Measurements from ENCODE around the gene TPI1. TPM values are rescaled to one million over a fixed set of nuclear protein-coding genes. Genes with fewer than 3 reads are reported as not detected.

The TPI1 gene
- total RNA-seq, 1 donor from 2014 or later: 722 TPM

- DNase-seq (ENCODE audit: low read depth) (no peak), FAIRE-seq (no peak)
- H3K27me3 ChIP-seq (ENCODE audit: insufficient read depth, low read length): no peaks in the 10 kb centered on the region
- no peak overlapping the region for H3K27ac ChIP-seq (ENCODE audit: low read depth, low read length)
- no peaks in the 10 kb centered on the region for H3K9me3 ChIP-seq (ENCODE audit: insufficient read depth, low read depth, low read length)
- Mint-ChIP-seq H3K4me3 (ENCODE audit: unreplicated experiment) (no peak overlapping the region), H3K27ac (ENCODE audit: unreplicated experiment) (no peak overlapping the region), H3K27me3 (ENCODE audit: low read depth, unreplicated experiment) (no peaks in the 10 kb centered on the region), H3K9me3 (ENCODE audit: unreplicated experiment) (no peaks in the 10 kb centered on the region), H3K4me1 (ENCODE audit: low read depth, unreplicated experiment) (peaks cover 1% of the 10 kb centered on the region), H3K36me3 (ENCODE audit: low read depth, unreplicated experiment) (peaks cover 13% of the 10 kb centered on the region)
- H4K20me1 ChIP-seq (ENCODE audit: insufficient read depth, low read length): peaks cover 36% of the 10 kb centered on the region
- H3K4me2 ChIP-seq (ENCODE audit: low read length): no peak overlapping the region
- H3K79me2 ChIP-seq (ENCODE audit: insufficient read depth, low read length): peaks cover 40% of the 10 kb centered on the region
- H3K9ac ChIP-seq (ENCODE audit: low read length): no peak overlapping the region
- peaks cover 8% of the 10 kb centered on the region for H3K4me1 ChIP-seq (ENCODE audit: insufficient read depth, low read length)
- no peak overlapping the region for H2AFZ ChIP-seq (ENCODE audit: low read depth, low read length)
- H3K4me3 ChIP-seq (ENCODE audit: insufficient read depth, low read depth, low read length): no peak overlapping the region
- no peak for TF ChIP-seq EZH2 (IDR thresholded peaks at IDR 0.05; ENCODE audit: insufficient read depth, low read length)
- TF ChIP-seq, protein P1, sequence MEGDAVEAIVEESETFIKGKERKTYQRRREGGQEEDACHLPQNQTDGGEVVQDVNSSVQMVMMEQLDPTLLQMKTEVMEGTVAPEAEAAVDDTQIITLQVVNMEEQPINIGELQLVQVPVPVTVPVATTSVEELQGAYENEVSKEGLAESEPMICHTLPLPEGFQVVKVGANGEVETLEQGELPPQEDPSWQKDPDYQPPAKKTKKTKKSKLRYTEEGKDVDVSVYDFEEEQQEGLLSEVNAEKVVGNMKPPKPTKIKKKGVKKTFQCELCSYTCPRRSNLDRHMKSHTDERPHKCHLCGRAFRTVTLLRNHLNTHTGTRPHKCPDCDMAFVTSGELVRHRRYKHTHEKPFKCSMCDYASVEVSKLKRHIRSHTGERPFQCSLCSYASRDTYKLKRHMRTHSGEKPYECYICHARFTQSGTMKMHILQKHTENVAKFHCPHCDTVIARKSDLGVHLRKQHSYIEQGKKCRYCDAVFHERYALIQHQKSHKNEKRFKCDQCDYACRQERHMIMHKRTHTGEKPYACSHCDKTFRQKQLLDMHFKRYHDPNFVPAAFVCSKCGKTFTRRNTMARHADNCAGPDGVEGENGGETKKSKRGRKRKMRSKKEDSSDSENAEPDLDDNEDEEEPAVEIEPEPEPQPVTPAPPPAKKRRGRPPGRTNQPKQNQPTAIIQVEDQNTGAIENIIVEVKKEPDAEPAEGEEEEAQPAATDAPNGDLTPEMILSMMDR (IDR thresholded peaks at IDR 0.05; ENCODE audit: insufficient read depth, low read depth, low read length): no peak
- H3K36me3 ChIP-seq (ENCODE audit: insufficient read depth, low read length): peaks cover 31% of the 10 kb centered on the region
Observed at GRCh38 chr12:6847676-6848075, 19.7 kb upstream of the TPI1 start.

- H3K36me3 ChIP-seq (ENCODE audit: insufficient read depth, low read length): peaks cover 25% of the 10 kb centered on the region
- no peak overlapping the region for H2AFZ ChIP-seq (ENCODE audit: low read depth, low read length)
- peaks cover 7% of the 10 kb centered on the region for H3K36me3 Mint-ChIP-seq (ENCODE audit: low read depth, unreplicated experiment)
- TF ChIP-seq EZH2 (IDR thresholded peaks at IDR 0.05; ENCODE audit: insufficient read depth, low read length): no peak
- TF ChIP-seq, protein P1 (IDR thresholded peaks at IDR 0.05; ENCODE audit: insufficient read depth, low read depth, low read length): no peak
- no peaks in the 10 kb centered on the region for H3K9me3 Mint-ChIP-seq (ENCODE audit: unreplicated experiment)
- no peaks in the 10 kb centered on the region for H3K9me3 ChIP-seq (ENCODE audit: insufficient read depth, low read depth, low read length)
- H3K4me1 Mint-ChIP-seq (ENCODE audit: low read depth, unreplicated experiment): peaks cover 10% of the 10 kb centered on the region
- DNase-seq (ENCODE audit: low read depth): no peak
- H3K27me3 Mint-ChIP-seq (ENCODE audit: low read depth, unreplicated experiment): no peaks in the 10 kb centered on the region
- H3K27ac ChIP-seq (ENCODE audit: low read depth, low read length): no peak overlapping the region
- no peak overlapping the region for H3K9ac ChIP-seq (ENCODE audit: low read length)
- H3K27ac Mint-ChIP-seq (ENCODE audit: unreplicated experiment): no peak overlapping the region
- H3K4me1 ChIP-seq (ENCODE audit: insufficient read depth, low read length): peaks cover 19% of the 10 kb centered on the region
- peaks cover 44% of the 10 kb centered on the region for H4K20me1 ChIP-seq (ENCODE audit: insufficient read depth, low read length)
- peaks cover 57% of the 10 kb centered on the region for H3K79me2 ChIP-seq (ENCODE audit: insufficient read depth, low read length)
- H3K27me3 ChIP-seq (ENCODE audit: insufficient read depth, low read length): no peaks in the 10 kb centered on the region
- H3K4me2 ChIP-seq (ENCODE audit: low read length): peak overlapping the region; percentile 88
- H3K4me3 ChIP-seq (ENCODE audit: insufficient read depth, low read depth, low read length): no peak overlapping the region
- H3K4me3 Mint-ChIP-seq (ENCODE audit: unreplicated experiment): no peak overlapping the region
- FAIRE-seq: no peak
Observed at GRCh38 chr12:6849427-6849826, 17.9 kb upstream of the TPI1 start.

DNA sequence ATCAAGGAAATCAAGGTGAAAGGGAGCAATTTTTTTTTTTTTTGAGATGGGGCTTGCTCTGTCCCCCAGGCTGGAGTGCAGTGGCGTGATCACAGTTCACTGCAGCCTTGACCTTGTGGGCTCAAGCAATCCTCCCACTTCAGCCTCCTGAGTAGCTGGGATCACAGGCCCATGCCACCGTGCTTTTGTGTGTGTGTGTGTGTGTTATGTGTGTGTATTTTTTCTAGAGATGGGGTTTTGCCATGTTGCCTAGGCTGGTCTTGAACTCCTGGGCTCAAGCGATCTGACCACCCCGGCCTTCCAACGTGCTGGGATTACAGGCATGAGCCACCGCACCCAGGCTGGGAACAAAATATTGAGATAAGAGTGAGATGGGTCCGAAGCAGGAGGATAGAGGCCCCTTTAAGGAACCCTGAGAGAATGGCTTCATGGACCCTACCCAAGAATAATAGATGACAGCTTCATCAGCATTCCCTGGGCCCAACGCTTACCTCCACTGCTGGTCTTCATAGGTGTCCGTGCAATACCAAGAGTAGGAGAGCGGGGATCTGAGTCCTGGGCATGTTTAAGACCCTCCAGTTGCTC, 17.3 kb upstream of the TPI1 start:
- Mint-ChIP-seq H3K27ac (ENCODE audit: unreplicated experiment) (no peak overlapping the region), H3K36me3 (ENCODE audit: low read depth, unreplicated experiment) (peaks cover 7% of the 10 kb centered on the region), H3K9me3 (ENCODE audit: unreplicated experiment) (no peaks in the 10 kb centered on the region), H3K4me3 (ENCODE audit: unreplicated experiment) (peak overlapping the region; percentile 66), H3K4me1 (ENCODE audit: low read depth, unreplicated experiment) (peaks cover 10% of the 10 kb centered on the region), H3K27me3 (ENCODE audit: low read depth, unreplicated experiment) (no peaks in the 10 kb centered on the region)
- Histone ChIP-seq H3K9me3 (ENCODE audit: insufficient read depth, low read depth, low read length) (no peaks in the 10 kb centered on the region), H4K20me1 (ENCODE audit: insufficient read depth, low read length) (peaks cover 45% of the 10 kb centered on the region), H3K9ac (ENCODE audit: low read length) (peak overlapping the region; percentile 88), H3K27me3 (ENCODE audit: insufficient read depth, low read length) (no peaks in the 10 kb centered on the region), H3K27ac (ENCODE audit: low read depth, low read length) (no peak overlapping the region), H2AFZ (ENCODE audit: low read depth, low read length) (no peak overlapping the region), H3K36me3 (ENCODE audit: insufficient read depth, low read length) (peaks cover 20% of the 10 kb centered on the region), H3K79me2 (ENCODE audit: insufficient read depth, low read length) (peaks cover 63% of the 10 kb centered on the region), H3K4me2 (ENCODE audit: low read length) (peak overlapping the region; percentile 88), H3K4me1 (ENCODE audit: insufficient read depth, low read length) (peaks cover 19% of the 10 kb centered on the region), H3K4me3 (ENCODE audit: insufficient read depth, low read depth, low read length) (peak overlapping the region; percentile 87)
- FAIRE-seq: no peak
- TF ChIP-seq, protein P1 (IDR thresholded peaks at IDR 0.05; ENCODE audit: insufficient read depth, low read depth, low read length): no peak
- TF ChIP-seq EZH2 (IDR thresholded peaks at IDR 0.05; ENCODE audit: insufficient read depth, low read length): no peak
- DNase-seq (ENCODE audit: low read depth): no peak

All from astrocyte (in vitro differentiated cells and primary cell).